ENCODE results near the gene GTF2F2.
"Not testable (repeated sequence)": the region's sequence is repeated elsewhere in the genome, so short reads cannot be mapped to it uniquely, and the experiment has no call there.

Gene GTF2F2

DNA sequence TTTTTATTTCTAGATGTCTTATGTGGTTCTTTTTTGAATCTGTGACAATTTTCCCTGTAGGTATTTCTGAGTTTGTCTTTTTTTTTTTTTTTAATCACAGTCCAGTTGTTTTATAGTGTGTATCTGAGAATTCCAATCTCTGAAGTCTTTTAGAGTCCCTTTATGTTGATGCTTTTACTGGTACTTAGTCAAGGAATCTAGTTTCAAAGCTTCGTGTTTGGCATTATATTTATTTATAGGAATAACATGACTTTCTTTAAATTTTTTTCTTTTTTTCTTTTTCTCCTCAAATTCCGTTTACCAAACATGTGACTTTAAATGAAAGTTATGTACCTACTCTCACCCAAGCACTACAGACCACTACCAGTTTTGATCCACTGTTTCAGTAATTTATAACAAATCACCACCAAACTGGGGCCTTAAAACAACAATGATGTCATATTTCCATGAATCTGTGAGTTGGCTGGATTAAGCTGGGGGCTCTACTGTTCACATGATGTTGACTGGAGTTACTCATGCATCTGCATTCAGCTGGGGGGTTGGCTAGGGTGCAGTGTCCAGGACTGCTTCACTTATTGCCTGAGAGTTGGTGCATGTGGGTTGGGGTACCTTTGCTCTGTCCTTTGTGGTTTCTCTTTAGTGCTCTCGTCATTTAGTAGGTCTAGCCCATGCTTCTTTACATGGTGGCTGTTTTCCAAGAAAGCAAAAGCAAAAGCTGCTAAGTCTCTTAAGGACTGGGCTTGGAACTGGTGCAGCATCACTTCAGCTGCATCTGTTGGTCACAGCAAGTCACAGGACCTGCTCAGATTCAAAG, 58.2 kb downstream of the GTF2F2 start:
- DNase-seq (ENCODE audit: low read depth in 1 of 2, low spot score in 1 of 2): no peak

DNA sequence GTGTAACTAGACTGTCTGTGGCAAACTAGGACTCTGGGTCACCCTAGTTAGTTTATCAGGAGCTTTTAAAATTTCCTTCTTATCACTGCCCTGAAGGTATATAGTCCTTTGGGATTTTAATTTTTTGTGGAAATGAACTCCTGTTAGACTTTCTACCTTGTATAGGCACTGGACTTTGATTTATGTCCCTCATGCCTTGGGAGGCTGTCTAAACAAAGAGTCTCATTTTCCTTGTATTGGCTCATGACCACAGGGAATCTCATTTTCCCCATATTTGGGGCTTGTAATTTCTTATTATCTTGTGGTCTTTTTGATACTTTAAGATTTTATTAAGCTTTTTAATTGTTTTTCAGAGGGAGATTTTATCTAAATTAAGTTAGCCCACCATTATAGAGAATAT, 59.1 kb downstream of the GTF2F2 start:
- DNase-seq (ENCODE audit: low read depth in 1 of 2, low spot score in 1 of 2): no peak

DNA sequence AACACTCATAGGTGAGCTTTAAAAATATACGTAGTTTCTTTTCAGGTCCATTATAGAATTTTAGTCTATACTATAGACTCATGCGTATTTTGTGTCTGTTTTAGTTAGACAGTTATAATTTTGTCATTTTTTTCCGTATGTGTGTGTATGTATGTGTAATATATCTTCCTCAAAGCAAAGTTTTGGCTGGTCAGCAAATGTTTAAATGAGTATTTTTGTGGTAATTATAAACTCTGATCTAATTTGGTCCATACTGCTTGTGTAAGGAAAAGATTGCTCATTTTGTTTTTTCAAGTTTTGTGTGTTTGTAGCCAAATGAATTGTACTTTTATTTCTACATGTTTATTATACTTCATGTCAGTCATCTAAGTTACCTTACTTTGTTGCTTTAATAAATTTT, 60.0 kb downstream of the GTF2F2 start:
- no peak for DNase-seq (ENCODE audit: low read depth in 1 of 2, low spot score in 1 of 2)

DNA sequence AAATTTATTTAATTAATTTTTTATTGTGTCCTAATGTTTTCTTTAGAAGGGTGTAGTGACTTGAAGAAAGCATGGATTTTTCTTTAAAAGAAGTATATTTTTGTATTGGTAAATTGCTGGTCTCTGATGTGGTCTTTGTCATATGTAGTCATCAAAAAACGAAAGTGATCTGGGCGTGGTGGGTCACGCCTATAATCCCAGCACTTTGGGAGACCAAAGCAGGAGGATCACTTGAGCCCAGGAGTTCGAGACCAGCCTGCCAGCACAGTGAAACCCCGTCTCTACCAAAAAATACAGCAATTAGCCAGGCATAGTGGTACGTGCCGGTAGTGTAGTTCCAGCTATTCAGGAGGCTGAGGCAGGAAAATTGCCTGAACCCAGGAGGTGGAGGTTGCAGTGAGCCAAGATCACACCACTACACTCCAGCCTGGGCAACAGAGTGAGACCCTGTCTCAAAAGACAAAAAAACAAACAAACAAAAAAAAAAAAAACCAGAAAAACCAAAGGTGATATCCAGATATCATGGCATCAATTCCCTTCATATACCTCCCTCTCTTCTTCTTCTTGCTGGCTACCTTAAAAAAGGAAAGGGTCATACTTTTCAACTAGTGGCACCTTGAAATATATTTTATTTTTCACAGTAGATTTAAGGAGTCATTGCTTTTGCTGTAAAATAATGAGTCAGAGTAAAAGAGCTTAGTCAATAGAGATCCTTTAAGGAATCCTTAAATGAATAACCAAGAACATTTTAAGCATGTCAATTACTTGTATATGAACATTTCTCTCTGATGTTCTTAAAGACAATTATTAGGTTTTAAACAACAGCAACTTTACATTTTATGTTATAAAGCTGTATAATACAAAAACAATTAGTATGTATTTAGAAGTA, 60.6 kb downstream of the GTF2F2 start:
- no peak for DNase-seq (ENCODE audit: low read depth in 1 of 2, low spot score in 1 of 2)

DNA sequence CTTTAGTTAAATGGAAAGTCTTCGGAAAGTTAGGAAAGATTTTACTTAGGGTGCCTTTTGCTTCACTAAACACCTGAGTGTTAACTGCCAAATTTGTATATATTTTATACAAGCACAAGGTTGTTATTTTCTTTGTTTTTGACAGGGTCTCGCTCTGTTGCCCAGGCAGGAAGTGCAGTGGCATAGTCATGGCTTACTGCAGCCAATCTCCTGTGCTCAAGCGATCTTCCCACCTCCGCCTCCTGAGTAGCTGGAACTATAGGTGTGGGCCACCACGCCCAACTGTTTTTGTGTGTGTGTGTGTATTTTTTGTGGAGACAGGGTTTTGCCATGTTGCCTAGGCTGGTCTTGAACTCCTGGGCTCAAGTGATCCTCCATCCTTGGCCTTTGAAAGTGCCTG, 64.4 kb downstream of the GTF2F2 start:
- DNase-seq (ENCODE audit: low read depth in 1 of 2, low spot score in 1 of 2): no peak

DNA sequence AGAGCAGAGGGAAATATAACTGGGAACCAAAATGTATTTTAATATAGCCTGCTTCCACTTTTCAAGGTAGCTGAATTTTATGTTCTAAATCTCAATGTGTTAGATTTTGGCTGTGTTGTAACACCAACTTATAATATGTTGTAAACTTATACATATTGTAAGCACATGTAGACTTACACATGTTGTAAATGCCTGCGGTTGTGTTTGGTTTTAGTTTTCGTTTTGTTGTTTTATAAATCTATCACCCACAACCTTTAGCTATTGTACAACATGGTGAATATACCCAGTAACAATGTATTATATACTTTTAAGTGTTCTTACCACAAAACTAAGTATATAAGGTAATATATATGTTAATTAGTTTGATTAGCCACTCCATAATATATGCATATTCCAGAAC, 65.0 kb downstream of the GTF2F2 start:
- DNase-seq (ENCODE audit: low read depth in 1 of 2, low spot score in 1 of 2): no peak

DNA sequence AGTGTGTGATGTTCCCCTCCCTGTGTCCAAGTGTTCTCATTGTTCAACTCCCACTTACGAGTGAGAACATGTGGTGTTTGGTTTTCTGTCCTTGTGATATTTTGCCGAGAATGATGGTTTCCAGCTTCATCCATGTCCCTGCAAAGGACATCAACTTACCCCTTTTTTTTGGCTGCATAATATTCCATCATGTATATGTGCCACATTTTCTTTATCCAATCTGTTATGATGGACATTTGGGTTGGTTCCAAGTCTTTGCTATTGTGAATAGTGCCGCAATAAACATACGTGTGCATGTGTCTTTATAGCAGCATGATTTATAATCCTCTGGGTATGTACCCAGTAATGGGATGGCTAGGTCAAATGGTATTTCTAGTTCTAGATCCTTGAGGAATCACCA, 68.8 kb downstream of the GTF2F2 start:
- DNase-seq (ENCODE audit: low read depth in 1 of 2, low spot score in 1 of 2): not testable (repeated sequence)

DNA sequence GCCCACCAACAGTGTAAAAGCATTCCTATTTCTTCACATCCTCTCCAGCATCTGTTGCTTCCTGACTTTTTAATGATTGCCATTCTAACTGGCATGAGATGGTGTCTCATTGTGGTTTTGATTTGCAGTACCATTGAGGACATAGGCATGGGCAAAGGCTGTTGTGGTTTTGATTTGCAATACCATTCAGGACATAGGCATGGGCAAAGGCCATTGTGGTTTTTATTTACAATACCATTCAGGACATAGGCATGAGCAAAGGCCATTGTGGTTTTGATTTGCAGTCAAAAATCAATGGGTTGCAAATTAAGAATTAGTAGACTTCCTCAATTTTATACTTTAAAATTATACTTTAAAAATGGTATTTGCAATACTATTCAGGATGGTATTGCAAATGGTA, 69.2 kb downstream of the GTF2F2 start:
- not testable (repeated sequence) for DNase-seq (ENCODE audit: low read depth in 1 of 2, low spot score in 1 of 2)

DNA sequence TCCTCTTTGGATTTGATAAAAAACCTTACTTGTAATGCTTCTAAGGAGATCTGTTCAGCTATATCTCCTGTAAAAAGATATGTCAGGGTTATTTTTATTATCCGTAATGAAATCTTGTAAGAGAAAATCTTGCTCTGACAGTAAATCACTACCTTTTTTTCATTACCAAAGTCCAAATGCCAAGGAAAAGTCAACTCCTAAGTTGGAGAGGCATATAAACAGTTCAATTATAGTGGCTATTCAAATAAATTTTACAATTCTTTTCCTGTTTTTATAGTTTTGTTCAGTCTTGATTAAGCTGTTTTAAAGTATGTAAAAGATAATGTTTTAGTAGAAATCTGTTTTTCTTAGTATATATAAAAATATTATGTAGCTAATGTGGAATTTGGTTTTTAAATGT, 71.6 kb downstream of the GTF2F2 start:
- DNase-seq (ENCODE audit: low read depth in 1 of 2, low spot score in 1 of 2): no peak

DNA sequence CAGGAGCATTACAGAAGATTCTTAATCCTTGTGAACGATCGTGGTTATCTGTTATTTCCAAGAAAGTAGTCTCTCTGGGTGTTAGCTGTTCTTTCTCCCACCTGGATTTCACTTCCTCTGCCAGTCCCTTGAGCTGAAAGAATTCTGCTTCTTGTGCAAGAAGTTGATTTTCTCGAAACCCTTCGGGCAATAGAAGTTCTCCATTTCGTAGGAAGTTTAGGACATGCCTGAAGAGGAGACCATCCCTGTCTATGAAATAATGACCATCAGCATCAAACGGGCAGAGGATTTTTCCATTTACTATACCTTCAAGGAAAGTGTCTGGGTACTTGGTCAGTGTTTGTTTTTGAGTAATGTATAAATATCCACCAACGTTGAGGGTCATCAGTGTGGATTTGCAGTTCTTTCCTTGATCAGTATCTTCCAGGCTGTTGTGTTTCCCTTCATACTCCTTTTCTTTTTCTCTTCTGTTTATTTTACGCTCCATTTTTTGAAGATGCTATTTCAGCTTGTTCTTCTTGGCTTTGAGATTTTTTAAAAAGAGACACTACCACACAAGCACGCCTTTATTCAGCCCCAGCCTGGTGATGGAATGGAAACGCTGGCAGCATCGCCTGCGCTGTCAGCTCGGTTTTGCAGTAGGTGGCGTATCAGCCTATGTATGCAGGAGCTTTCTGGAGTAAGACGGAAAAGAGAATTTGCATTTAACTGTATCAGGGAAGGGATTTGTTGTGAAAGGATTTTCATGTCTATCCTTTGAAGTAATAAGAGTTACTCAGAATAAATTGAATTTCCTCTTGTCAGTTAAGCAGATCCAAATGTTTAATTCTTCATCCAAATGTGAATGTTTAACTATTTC, 74.0 kb downstream of the GTF2F2 start:
- no peak for DNase-seq (ENCODE audit: low read depth in 1 of 2, low spot score in 1 of 2)

DNA sequence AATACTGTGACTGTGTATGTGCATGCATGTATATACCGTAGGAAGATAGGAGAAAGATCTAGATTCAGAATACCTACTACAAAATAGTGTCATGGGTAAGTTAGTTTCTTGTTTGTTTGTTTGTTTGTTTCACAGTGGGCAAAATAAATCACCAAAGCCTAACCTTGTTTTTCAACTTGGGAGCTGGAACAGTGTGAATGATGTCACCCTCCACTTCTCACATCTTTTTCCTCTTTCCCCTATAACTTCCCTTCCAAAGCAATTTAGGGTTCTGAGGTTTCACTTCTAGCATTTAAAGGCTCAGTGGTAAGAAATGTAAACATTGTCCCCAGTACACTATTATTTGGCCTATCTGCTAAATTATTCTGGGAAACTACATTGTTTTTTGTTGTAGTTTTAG, 75.1 kb downstream of the GTF2F2 start:
- DNase-seq (ENCODE audit: low read depth in 1 of 2, low spot score in 1 of 2): no peak

DNA sequence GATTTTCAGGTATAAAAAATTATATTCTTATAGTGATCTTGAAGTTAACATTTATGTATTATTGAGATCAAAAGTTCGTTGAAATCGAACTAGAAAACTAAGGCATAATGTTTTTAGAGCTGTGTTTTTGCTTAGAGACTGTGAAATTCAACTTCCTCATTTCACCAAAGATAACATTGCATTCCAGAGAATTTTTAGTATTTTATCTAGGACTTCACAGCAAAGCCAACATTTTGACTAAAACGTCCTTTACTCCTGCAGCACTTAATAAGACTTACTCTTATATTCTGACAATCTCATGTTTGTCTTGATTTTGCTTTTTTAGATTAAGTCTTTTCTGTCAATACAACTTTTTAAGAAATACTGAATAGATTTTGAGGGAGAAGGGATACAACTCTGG, 75.8 kb downstream of the GTF2F2 start:
- no peak for DNase-seq (ENCODE audit: low read depth in 1 of 2, low spot score in 1 of 2)

DNA sequence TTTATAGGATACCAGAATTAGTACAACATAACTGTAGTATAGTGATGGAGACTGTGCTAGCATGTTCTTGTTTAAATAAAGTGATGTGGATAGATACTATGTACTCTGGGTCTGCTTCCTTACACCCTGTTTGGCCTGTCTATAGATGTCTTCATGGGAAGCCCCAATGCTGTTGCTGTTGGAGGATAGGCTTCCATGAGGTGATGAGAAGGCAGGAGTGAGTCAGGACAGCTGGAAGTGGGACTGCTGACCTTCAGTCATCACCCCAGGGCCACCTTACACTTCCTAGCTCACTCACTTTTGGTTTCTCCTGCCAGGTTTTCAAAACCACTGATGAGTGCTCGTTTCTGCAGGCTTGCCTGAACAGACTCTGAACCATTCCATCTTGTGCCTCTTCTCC, 76.3 kb downstream of the GTF2F2 start:
- DNase-seq (ENCODE audit: low read depth in 1 of 2, low spot score in 1 of 2): no peak

DNA sequence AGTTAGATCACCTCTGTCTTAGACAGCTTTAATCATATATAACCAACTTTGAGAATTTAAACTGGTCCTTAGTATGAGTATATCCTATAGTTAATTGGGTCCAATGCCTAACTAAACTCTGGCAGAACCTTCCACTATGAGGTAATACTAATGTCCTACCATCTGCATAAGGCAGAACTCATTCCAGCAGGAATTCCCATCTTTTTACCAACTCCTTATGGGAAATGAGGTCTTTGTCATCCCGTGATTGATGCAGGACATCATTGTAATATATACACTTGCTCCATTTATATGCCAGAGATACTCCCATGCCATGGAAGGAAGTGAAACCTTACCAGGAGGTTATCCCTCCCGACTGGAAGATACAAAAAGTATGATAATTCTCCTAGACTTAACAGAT, 77.7 kb downstream of the GTF2F2 start:
- DNase-seq (ENCODE audit: low read depth in 1 of 2, low spot score in 1 of 2): no peak

DNA sequence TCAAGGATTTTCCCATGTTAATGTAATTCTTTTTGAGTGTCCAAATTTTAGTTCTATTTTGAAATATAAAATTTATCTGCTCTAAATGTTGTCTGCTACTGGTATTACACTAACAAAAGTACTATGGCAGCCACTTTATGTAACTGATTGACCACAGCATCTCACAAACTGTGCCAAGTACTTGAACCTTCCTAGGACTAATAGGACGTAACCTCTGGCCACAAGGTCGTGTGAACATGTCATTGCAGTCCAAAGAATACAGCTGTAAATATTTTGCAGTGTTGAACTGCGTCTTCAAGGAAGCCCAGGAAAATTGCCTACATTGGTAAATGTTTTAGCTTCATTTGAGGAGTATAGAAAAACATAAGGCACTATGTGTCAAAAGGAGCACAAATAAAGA, 78.6 kb downstream of the GTF2F2 start:
- DNase-seq (ENCODE audit: low read depth in 1 of 2, low spot score in 1 of 2): no peak

DNA sequence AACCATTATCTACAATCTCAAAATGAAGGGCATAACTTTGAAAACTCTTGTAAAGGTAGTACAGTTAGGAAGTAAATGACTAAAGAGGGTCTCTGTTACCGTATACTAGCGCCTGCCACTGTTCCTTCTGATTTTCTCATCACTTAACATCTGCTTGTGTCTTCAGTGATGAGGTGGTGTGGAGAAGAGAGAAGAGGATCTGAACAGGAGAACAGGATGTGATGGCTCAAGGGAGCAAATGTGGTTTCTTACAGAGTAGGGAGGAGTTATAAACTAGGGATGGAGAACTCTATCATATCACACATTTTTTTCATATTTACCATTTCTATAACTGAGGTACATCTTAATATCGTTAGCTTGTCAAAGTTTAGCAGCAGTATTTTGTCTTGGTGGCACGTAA, 79.4 kb downstream of the GTF2F2 start:
- no peak for DNase-seq (ENCODE audit: low read depth in 1 of 2, low spot score in 1 of 2)

DNA sequence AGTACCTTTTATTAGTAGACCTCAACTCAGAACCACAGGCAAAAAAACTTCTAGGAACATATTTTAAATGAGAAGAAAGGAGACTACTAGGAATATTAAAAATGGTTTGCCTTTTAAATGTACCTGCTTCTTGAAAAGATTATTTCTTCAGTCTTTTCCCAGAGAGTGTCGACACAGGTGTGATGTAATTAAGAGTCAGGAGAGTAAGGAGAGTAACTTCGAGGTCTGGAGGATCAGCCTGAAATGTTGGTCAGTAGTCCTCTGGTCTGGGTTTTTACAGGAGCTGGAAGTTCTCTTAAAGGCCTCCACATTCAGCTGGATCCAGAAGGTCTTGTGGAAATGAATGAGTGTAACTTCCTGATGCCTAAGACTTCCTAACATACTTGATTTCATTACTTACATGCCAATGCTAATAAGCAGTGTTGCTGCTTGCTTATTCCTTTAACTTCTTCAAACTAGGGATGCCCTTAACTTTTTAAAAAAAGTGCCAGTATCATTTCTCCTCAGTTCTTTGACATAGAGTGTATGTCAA, 80.5 kb downstream of the GTF2F2 start, which contains the start of gene KCTD4:
Gene KCTD4, minus strand, starts transcription at position 345 of the 532 bp plus-strand sequence. CDS start 6,478 bp downstream, outside the sequence.
- no peak for DNase-seq (ENCODE audit: low read depth in 1 of 2, low spot score in 1 of 2)

DNA sequence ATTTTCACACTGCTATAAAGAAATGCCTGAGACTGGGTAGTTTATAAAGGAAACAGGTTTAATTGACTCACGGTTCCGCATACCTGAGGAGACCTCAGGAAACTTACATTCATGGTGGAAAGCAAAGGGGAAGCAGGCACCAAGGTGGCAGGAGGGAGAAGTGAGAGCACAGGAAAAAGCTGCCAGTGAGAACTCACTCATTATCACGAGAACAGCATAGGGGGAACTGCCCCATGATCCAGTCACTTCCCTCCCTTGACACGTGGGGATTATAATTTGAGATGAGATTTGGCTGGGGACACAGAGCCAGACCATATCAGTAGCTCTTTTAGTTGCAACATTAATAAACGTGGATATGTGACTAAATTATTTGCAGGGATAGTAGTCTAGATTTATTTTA, 84.8 kb downstream of the GTF2F2 start:
- DNase-seq (ENCODE audit: low read depth in 1 of 2, low spot score in 1 of 2): no peak

DNA sequence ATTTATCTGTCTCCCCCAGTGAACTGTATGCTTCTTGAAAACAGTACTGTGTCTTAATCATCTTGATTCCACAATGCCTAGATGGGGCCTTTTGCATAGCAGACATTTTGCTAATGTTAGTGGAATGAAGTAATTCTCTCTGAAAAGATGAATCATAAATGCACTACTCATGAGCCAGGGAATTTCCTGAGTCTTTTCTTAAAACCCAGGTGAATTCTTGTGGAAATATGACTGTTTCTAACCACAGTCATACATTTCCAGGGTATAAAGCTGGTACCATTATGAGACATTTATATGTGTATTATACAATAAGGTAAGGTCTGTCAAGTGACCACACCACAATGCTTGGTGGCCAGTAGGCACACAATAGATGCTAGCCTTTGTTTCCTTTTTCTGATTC, 86.0 kb downstream of the GTF2F2 start:
- no peak for DNase-seq (ENCODE audit: low read depth in 1 of 2, low spot score in 1 of 2)

DNA sequence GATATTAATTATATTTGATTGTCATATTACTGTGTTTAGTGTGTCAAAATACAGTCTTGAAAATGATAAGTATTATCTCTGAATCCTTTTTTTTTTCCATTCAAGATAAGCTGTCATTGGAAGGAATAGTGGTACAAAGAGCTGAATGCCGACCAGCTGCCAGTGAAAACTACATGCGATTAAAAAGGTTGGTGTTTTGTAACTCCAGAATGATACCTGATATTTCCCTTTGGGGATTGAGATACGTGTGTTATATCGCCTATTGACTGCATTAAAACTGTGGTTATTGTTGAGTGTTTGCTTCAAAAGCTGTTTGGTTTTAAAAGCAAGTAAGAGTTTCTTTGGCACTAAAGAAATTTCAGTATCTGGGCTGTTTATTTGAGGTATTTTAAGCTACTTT, 87.0 kb downstream of the GTF2F2 start:
- DNase-seq (ENCODE audit: low read depth in 1 of 2, low spot score in 1 of 2): no peak

DNA sequence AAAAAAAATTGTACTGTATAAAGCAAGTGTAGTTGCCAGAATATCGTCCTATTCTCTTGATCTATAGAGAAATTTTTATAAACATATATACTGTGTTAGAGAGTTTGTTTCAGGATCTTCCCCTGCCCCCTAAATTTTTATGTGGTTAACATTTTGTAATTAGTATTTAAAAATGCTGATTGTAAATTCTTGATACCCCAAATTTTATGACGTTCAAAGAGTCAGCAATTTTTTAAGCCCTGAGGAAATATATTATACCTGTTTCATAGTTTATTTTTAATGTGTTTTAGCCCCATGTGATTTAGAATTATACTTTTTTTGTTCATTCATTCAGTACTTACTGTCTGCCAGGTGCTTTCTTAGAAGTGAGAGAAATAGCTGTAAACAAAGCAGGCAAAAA, 87.8 kb downstream of the GTF2F2 start:
- no peak for DNase-seq (ENCODE audit: low read depth in 1 of 2, low spot score in 1 of 2)
